Measurements from ENCODE around the gene CIDEB.
"Not testable (repeated sequence)": the region's sequence is repeated elsewhere in the genome, so short reads cannot be mapped to it uniquely, and the experiment has no call there.

The CIDEB gene

GRCh38 chr14:24307575-24308341, at the start of gene CIDEB:
Gene CIDEB (minus strand): TSS chr14:24307977. CDS start chr14:24307858, 119 bp downstream.
- DNase-seq (ENCODE audit: low read depth), result no peak

DNA sequence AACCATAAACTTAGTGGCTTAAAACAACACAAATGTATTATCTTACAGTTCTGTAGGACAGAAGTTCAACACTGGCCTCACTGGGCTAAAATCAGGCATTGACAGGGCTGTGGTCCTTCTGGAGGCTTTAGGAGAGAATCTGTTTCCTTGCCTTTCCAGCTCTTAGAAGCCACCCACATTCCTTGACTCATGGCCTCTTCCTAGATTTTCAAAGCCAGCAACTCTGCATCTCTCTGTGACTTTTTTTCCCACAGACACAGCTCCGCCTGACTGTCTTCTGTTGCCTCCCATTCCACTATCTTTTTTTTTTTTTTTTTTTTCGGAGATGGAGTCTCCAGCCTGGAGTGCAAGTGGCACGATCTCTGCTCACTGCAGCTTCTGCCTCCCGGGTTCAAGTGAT, 48.4 kb upstream of the CIDEB start:
- no peak for DNase-seq (ENCODE audit: low read depth)

DNA sequence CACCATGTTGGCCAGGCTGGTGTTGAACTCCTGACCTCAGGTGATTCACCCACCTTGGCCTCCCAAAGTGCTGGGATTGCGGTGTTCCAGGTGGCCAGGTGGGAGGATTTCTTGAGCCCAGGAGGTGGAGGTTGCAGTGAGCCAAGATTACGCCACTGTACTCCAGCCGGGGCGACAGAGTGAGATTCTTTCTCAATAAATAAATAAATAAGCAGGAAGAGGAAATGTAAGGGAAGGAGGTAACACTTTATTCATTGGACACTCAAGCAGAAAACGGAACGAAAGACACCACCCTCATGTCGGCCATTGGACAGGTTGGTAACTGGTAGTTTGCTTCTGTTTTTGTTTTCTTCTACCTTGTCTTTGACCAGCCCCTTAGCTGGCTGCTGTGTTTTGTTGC, 47.2 kb upstream of the CIDEB start:
- no peak for DNase-seq (ENCODE audit: low read depth)

DNA sequence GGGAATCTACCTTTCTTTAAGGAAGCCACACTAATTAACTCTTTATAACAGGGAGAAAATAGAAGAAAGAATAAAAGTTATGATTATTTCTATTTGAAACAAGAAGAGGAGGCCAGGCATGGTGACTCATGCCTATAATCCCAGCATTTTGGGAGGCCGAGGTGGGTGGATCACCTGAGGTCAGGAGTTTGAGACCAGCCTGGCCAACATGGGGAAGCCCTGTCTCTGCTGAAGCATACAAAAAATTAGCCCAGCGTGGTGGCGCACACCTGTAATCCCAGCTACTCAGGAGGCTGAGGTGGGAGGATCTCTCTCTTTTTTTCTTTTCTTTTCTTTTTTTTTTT, 46.7 kb upstream of the CIDEB start:
- not testable (repeated sequence) for DNase-seq (ENCODE audit: low read depth)

GRCh38 chr14:24353559-24354481, 46.0 kb upstream of the CIDEB start:
- DNase-seq (ENCODE audit: low read depth), result no peak

DNA sequence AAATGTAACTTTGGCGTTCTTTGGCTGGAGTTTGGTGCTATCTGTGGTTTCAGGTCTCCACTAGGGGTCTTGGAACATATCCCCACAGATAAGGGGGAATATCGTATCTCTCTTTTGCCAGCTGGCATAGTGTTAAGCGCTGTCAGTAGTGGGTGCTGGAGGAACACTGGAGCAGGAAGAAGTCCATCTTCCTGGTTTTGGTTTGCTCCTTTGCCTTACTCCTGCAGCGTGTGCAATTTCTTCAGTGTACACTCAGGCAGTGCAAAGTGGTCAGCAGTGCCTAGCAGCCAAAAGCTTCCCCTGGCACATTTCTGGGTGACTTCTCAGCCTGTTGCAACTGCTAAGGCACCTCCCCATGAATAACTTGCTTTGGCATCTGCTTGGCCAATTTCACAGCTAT, 43.7 kb upstream of the CIDEB start:
- DNase-seq (ENCODE audit: low read depth), result no peak

- no peak for DNase-seq (ENCODE audit: low read depth)
These were observed 42.0 kb upstream of the CIDEB start for GRCh38 chr14:24349742-24350141.

DNA sequence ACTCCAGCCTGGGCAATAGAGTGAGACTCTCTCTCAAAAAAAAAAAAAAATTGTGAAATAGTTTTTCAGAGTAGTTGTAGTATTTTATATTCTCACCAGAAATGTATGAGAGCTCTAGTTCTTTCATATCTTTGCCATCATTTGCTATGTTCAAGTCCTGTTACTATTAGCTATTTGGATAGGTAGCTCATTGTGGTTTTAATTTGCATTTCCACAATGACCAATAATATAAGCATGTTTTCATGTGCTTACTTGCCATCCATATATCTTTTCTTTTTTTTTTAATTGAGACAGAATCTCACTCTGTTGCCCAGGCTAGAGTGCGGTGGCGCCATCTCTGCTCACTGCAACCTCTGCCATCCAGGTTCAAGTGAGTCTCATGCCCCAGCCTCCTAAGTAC, 40.4 kb upstream of the CIDEB start:
- DNase-seq (ENCODE audit: low read depth), result no peak

- DNase-seq (ENCODE audit: low read depth), result no peak
These were observed 39.4 kb upstream of the CIDEB start for GRCh38 chr14:24347134-24347533.

GRCh38 chr14:24343795-24344660, 36.3 kb upstream of the CIDEB start:
- no peak for DNase-seq (ENCODE audit: low read depth)

DNA sequence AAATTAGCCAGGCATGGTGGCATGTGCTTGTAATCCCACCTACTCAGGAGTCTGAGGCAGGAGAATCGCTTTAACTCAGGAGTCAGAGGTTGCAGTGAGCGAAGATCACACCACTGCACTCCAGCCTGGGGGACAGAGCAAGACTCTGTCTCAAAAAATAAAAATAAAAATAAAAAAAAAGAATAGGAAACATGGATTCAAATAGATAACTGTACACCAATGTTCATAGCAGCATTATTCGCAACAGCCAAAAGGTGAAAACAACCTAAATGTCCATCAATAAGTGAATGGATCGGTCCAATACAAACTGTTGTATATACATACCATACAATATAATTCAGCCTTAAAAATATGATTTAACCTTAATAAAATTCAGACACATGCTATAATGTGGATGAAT, 35.1 kb upstream of the CIDEB start:
- DNase-seq (ENCODE audit: low read depth), result no peak

DNA sequence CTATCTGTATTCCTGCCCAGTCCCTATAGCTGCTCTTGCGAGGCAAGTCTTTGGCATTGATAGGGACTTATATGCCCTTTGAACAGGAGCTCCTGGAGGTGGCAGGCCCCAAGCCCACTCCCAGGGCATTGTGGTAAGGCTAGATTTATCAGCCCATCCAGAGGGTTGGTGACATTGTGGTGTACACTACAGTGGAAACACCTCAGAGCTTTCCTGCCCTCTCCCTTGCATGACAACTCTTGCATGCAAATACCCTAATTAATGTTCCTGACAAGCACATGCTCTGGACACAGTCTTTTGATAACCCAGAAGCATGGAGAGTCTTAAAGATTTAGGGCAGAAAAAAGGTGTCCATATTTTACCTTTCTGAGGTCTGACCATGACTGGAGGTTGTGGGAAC, 32.8 kb upstream of the CIDEB start:
- DNase-seq (ENCODE audit: low read depth), result no peak

DNA sequence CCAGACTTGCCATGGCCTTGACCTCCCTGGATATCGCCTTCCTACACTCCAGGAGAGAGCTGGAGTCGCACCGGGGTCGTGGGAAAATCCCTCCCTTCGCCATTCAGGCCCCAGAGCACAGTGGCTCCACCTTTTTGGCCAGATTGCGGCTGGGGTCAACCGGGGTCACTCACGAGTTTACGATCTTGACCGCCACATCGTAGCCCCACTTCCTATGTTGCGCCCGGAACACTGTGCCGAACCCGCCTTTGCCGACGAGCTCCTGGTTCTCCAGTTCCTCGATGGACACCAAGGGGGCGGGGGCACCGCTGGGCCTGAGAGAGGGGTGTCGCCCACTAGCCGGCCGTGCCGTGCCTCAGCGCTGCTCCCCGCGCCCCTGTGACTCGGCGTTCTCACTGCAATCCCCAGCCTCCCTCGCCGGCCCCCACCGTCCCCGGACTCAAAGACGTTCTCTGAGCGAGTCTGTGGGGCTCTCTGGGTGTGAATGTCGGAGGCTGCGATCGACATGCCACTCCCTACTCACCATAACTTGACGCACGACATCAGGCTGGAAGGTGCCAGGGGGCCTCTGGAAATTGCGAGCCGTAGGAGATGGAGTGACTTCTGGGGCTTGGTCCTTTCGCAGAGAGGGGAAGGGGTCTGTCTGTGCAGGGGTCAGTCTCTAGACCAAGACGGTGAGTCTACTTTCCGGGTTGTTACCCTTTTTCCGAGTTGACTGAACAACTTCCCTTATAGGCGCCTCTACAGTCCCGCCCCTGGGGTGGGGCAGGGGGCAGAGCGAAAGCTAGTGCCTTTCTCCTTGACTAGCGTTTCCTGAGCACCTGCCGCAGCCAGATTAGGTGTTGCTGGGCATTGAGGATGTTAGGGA, 31.7 kb upstream of the CIDEB start, which contains the start of gene RIPK3:
Gene RIPK3 (minus strand): TSS at position 708 of the 868 bp plus-strand sequence. CDS start 165 bp downstream, at position 543.
- DNase-seq (ENCODE audit: low read depth), result peak; percentile 61

DNA sequence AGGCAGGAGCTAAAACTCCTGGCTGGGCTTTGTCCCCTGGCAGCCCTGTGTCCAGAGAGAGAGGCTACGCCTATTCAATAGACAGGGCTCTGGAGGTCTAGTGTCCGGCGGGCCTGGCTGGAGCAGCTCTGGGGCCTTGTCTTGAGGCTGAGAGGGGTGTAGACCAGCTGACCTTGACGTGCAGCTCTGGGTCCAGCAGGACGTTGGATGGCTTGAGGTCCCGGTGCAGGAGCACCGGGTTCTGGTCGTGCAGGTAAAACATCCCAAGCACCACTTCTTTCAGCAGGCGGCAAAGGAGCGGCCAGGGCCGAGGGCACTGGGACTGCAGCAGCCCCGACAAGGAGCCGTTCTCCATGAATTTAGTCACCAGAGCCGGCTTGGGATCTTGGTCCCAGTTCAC, 31.1 kb upstream of the CIDEB start:
- no peak for DNase-seq (ENCODE audit: low read depth)

DNA sequence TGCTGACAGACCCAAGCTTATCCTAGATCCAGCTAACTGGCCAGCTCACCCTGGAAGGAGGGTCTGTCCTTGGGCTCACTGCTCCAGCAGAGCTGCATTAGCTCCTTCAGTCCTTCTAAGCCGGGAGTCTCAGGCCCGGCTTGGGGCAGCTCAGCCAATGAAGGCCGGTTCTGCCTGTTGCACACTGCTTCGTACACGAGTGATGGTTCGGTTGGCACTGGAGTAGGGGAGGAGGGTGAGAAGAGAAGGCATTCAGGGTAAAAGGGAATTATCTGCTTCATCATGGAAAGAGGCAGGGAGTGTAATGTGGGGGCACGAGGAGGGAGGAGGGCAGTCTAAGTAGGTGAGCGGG, 30.0 kb upstream of the CIDEB start:
- no peak for DNase-seq (ENCODE audit: low read depth)

DNA sequence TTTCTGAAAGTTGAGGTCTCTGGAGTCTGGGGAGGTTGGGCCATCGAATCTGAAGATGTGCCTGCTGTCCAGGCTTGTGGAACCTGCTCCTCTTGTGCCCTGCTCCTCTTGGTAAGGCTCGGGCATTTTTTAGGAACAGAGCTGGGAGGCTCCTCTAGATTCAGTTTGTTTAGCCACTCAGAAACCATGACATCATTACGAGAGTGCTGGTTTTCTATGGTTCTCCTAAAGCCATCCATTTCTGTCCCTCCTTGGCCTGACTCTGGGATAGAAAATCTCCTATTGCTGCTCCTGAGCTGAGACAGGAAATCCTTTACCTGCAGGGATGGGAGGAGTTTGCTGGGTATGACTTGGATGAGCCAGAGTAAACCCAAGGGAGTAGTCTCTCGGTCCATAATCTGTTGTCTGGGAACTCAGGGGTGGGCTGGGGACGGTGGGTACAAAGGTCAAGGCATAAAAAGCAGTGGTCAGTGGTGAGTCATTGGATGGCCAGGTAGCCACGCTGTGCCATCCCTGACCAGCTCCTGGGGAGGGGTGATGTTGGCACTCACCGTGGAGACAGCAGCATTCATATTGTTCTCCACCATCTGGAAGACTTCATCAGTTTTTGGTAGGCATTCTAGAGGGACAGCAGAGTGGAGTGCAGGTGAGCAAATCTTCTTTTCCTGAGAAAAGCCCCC, 29.5 kb upstream of the CIDEB start:
- DNase-seq (ENCODE audit: low read depth), result no peak

- no peak for DNase-seq (ENCODE audit: low read depth)
These were observed 27.8 kb upstream of the CIDEB start for GRCh38 chr14:24335461-24336171.

- no peak for DNase-seq (ENCODE audit: low read depth)
These were observed 26.9 kb upstream of the CIDEB start, which contains the start of gene ADCY4 for GRCh38 chr14:24334431-24335291. Gene ADCY4 (minus strand): TSS chr14:24335071. CDS start chr14:24334652, 419 bp downstream.
